NCI-H2171 treated with DMSO at 0.1 percent for 48 hours (cell line): Measurements from ENCODE around the gene TSG101.

Experiments
- DNase-seq: peaks from one replicate; lab custom pipeline; 2025; lab: John Stamatoyannopoulos, UW

TSG101 gene

DNA sequence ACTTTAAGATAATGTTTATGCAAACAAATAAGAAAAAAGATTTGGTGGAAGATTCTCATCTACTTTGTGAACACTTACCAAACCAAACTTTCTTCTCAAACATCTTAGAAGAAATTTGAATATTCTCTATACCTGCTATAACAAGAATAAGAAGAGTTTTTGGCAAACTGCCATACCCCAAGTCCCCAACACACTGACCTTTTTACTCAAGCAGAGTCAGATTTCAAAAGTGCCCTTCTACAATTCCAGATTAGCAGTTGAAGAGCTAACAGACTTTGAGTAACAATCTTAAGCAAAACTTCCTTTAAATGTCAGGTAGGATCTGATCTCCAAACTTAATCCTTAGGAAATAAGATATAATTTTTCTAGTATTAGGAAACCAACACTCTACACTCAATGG is 33.9 kb downstream of the TSG101 start:
- no peak for DNase-seq

GRCh38 chr11:18491924-18492323 is 34.8 kb downstream of the TSG101 start:
- DNase-seq, result no peak

DNA sequence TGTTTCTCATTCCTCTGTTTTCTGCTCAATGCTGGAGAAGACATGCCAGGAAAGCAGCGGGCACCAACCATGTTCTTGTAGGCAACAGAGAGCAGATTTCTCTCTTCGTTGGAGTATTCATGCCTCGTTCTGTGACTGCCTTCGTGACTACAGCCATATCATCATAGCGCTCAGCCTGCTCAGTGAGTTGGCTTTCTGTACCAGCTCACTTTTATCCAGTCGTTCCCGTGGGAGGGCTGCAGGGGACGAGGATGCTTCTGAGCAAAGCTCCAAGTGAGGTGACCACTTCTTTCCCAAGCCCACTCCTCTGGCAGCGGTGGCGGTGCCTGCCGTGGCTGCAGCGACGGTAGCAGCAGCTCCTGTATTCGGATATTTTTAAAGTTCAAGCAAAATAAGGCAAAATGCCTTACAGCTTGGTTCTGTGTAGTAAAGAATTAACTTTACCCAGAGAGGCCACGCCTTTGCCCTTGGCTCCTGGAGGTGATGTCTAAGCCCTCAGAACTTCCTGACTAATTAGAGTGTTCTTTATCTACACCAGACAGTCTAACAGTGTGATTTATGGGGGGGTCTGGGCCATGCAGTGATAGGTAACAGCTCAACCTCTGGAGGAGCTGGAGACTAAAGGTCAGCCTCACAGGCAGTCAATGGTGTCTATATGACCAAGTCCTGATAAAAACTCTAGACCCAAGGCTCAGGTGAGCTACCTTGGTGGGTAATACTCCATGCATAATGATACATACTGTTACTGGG is 35.8 kb downstream of the TSG101 start:
- no peak for DNase-seq

GRCh38 chr11:18490319-18490718 is 36.4 kb downstream of the TSG101 start:
- no peak for DNase-seq

DNA sequence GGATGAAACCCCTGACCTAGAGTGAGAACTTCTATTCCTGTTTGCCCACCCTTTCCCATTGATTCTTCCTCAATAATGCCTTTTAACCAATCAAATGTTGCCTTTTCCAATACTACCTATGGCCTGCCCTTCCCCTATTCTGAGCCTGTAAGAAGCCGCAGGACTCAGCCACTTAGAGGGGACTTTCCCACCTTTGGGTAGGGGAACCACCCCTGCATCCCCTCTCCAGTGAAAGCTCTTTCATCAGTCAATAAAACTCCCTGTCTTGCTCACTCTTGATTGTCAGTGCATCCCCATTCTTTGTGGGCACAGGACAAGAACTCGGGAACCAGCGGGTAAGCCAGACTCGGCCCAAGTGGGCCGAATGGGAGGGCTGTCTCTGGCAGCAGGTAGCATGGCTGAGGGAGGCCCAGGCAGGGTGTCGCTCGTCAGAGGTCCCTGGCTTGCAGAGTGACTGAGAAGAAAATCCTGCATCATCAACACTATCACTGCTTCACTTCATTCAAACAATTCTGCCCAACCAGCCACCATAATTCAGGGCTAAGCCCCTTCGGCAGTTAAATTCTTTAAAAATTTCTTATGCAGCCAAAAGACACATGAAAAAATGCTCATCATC is 40.7 kb downstream of the TSG101 start:
- DNase-seq, result no peak

GRCh38 chr11:18479063-18479462 is 47.7 kb downstream of the TSG101 start:
- no peak for DNase-seq

DNA sequence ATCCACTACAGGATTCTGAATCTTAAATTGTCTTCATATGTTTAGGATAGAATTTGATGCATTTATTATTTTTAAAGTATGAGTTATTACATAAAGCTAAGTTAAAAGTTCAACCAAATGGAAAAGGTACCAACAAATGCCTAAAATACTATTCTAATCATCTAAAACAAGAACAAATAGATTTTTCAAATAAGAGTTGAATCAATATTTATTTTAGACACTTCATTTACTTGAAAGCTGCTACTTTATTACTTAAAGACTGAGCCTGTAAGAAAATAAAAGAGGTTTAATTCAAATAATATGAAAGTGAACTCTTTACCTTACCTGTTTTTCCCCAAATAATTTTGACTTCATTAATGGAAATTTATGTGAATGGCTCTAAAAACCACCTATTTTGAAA is 54.2 kb downstream of the TSG101 start:
- DNase-seq, result no peak

DNA sequence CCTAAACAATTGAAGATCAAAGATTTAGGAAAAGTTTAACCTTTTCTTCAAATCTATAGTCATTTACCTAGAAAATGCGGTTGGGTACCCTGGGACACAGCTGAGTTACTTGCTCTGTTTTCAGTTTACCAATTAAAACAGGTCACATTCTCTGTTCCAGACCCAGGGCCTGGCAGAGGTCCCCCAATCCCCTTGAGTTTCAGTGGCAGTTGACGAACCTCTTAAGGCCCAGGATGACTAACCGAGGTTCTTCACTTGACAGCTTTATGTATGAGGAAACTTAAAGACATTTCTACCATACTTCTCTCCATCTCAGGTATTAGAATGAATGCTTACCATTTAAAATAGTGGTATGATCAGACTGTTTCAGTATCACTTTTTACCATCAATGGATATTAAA is 54.7 kb downstream of the TSG101 start:
- DNase-seq, result no peak

DNA sequence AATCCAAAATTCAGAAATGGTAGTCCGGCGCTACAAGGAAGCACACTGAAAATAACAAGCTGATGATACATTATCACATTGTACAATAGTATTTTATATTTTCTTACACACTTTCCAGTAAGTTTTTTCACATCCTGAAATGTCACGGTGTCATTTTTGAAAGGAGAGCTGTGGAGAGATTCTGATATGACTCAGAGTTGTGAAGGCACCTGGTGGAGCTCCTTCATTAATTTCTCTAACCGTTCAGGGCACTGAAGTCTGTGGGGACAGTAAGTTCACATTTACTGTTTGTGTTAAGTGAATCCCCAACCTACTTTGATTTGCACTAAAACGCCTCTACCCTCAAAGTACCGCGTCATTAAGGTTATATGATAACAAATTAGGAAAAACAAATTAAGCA is 57.8 kb downstream of the TSG101 start:
- DNase-seq, result no peak

DNA sequence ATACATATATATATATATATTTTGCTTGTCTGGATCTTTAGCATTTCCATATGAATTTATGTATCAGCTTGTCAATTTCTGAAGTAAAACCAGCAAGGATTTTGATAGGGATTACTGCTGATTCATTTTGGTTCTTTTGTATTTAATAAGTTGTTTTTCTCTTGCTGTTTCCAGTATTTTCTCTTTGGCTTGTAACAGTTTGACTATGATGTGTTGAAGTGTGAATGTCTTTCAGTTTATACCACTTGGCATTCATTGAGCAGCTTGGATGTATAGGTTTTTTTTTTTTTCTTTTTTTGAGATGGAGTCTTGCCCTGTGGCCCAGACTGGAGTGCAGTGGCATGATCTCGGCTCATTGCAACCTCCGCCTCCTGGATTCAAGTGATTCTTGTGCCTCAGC is 58.7 kb downstream of the TSG101 start:
- DNase-seq, result no peak

DNA sequence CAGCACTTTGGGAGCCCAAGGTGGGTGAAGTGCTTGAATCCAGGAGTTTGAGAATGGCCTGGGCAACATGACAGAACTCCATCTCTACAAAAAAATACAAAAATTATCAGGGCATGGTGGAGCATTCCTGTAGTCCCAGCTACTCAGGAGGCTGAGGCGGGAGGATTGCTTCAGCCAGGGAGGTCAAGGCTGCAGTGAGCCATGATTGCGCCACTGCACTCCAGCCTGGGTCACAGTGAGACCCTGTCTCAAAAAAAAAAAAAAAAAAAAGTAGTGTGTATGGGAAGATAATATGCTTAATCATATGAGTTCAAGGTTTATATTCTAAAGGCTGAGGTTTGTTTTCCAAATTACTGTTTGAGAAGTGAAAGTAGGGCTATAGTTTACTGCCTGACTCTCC is 60.3 kb downstream of the TSG101 start:
- no peak for DNase-seq

GRCh38 chr11:18463439-18463838 is 63.3 kb downstream of the TSG101 start:
- DNase-seq, result no peak

DNA sequence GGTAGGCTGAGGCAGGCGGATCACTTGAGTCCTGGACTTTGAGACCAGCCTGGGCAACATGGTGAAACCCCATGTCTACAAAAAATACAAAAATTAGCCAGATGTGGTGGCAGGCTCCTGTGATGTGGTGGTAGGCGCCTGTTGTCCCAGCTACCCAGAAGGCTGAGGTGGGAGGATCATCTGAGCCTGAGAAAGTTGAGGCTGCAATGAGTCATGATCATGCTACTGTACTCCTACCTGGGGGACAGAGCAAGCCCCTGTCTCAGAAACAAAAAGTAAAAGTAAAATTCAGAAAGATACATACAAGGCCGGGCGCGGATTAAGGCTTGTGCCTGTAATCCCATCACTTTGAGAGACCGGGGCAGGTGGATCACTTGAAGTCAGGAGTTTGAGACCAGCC is 64.8 kb downstream of the TSG101 start:
- no peak for DNase-seq

DNA sequence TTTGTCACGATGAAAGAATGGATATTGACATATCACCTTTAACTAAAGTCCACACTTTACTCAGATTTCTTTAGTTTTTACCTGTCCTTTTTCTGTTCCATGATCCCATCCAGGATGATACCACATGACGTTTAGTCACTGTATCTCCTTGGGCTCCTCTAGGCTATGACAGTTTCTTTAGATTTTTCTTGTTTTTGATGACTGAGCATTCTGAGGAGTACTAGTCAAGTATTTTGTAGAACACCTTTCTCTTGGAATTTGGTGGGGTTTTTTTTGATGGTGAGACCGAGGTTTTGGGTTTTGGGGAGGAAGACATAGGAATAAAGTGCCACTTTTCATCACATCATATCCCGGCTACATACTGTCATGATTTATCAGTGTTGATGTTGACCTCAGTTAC is 67.1 kb downstream of the TSG101 start:
- DNase-seq, result no peak

- no peak for DNase-seq
Observed at GRCh38 chr11:18457450-18457849, 69.3 kb downstream of the TSG101 start.

- no peak for DNase-seq
Observed at GRCh38 chr11:18455686-18456372, 70.9 kb downstream of the TSG101 start, which contains the start of gene LDHAL6A. LDHAL6A (plus strand) TSS chr11:18455856; CDS start chr11:18456681, 825 bp downstream.

- no peak for DNase-seq
Observed at GRCh38 chr11:18452927-18453326, 73.8 kb downstream of the TSG101 start.

GRCh38 chr11:18449251-18449650 is 77.5 kb downstream of the TSG101 start:
- DNase-seq, result no peak

DNA sequence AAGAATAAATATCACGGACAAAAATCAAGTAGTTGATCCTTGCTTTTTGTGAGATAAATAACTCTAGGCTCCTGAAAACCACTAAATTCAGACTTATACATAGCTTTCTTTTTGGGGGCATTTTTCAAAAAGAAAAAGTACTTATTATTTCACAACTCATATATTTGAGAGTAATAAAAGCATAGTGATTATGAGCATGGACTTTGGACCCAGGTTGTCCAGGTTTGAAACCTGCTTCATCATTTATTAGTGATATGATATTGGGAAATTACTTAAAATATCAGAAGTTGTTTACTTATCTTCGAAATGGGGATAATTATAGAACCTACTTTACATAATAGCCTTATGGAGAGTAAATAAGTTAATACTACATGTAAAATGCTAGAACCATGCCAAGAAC is 88.1 kb downstream of the TSG101 start:
- no peak for DNase-seq
